ENCODE measurements around the gene FOS.

GRCh38 chr14:75236901-75237419 is 41.7 kb upstream of the FOS start:
- TF ChIP-seq POLR2A (IDR thresholded peaks at IDR 0.05; ENCODE audit: low read depth, low read length) (no peak), POLR2AphosphoS5 (IDR thresholded peaks at IDR 0.05; ENCODE audit: low read depth, low read length) (no peak), TAF1 (IDR thresholded peaks at IDR 0.05; ENCODE audit: borderline replicate concordance, low read depth, low read length) (no peak)
